ENCODE measurements around the gene PML. TPM values are rescaled to one million over a fixed set of nuclear protein-coding genes. Genes with fewer than 3 reads are reported as not detected.

Gene PML
- total RNA-seq, 1 experiment from 2014 or later: 120 TPM

- CTCF ChIA-PET: interaction anchor here (0.8 to 1.1 kb wide), 3 partner anchors 73 to 267 kb away, joined by 3 to 5 read pairs (median 3); no protein-coding TSS in a partner anchor
- DNase-seq: no peak
- BruUV-seq (replicated peaks): no TSS peak
- Mint-ChIP-seq H3K9me3 (ENCODE audit: low read depth, unreplicated experiment) (no peaks in the 10 kb centered on the region), H3K27ac (ENCODE audit: unreplicated experiment) (peak overlapping the region; percentile 3), H3K36me3 (ENCODE audit: insufficient read depth, unreplicated experiment) (peaks cover 23% of the 10 kb centered on the region), H3K4me3 (ENCODE audit: low read depth, unreplicated experiment) (no peak overlapping the region), H3K4me1 (ENCODE audit: low read depth, unreplicated experiment) (peaks cover 8% of the 10 kb centered on the region), H3K27me3 (ENCODE audit: unreplicated experiment) (no peaks in the 10 kb centered on the region)
- intact Hi-C loops (cut with micrococcal nuclease; ENCODE audit: unreplicated experiment): no loop called here
- TF ChIP-seq, protein P1, sequence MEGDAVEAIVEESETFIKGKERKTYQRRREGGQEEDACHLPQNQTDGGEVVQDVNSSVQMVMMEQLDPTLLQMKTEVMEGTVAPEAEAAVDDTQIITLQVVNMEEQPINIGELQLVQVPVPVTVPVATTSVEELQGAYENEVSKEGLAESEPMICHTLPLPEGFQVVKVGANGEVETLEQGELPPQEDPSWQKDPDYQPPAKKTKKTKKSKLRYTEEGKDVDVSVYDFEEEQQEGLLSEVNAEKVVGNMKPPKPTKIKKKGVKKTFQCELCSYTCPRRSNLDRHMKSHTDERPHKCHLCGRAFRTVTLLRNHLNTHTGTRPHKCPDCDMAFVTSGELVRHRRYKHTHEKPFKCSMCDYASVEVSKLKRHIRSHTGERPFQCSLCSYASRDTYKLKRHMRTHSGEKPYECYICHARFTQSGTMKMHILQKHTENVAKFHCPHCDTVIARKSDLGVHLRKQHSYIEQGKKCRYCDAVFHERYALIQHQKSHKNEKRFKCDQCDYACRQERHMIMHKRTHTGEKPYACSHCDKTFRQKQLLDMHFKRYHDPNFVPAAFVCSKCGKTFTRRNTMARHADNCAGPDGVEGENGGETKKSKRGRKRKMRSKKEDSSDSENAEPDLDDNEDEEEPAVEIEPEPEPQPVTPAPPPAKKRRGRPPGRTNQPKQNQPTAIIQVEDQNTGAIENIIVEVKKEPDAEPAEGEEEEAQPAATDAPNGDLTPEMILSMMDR (IDR thresholded peaks at IDR 0.05; ENCODE audit: unreplicated experiment): no peak
These were observed 50.7 kb downstream of the PML start for GRCh38 chr15:74045184-74045583.

DNA sequence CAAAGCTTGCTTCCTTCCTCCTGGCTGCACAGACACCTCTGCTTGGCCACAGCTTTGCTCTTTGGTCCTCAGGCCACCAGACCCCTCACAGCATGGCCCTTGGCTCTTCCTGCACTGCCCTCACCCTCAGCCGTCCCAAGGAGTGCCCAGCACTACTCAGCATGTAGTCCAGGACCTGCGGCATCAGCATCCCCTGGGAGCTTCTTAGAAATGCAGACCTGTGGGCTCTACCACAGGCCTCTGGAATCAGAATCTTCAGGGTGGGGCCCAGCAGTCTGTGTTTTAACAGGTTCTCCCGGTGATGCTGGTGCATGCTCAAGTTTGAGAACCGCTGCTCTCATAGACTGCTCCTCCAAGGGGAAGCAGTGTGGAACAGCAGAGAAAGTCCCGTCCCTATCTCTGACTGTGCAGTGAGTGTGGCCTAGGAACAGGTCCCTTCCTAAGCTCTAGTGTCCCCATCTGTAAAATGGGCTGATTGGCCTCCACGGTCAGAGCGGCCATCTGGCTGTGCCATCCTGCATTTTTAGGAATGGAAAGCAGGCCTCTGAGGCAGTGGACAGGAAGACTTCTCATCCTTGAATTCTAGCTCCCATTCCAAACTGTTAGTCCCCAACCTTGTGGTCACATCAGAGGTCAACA, 51.2 kb downstream of the PML start:
- peak overlapping the region; percentile 3 for H3K27ac Mint-ChIP-seq (ENCODE audit: unreplicated experiment)
- DNase-seq: no peak
- H3K27me3 Mint-ChIP-seq (ENCODE audit: unreplicated experiment): no peaks in the 10 kb centered on the region
- TF ChIP-seq, protein P1 (IDR thresholded peaks at IDR 0.05; ENCODE audit: unreplicated experiment): no peak
- intact Hi-C loops (cut with micrococcal nuclease; ENCODE audit: unreplicated experiment): no loop called here
- H3K4me1 Mint-ChIP-seq (ENCODE audit: low read depth, unreplicated experiment): peaks cover 8% of the 10 kb centered on the region
- CTCF ChIA-PET: interaction anchor here (0.6 to 1.1 kb wide), 4 partner anchors 73 to 266 kb away, joined by 3 to 5 read pairs (median 3); no protein-coding TSS in a partner anchor
- peaks cover 22% of the 10 kb centered on the region for H3K36me3 Mint-ChIP-seq (ENCODE audit: insufficient read depth, unreplicated experiment)
- no peaks in the 10 kb centered on the region for H3K9me3 Mint-ChIP-seq (ENCODE audit: low read depth, unreplicated experiment)
- H3K4me3 Mint-ChIP-seq (ENCODE audit: low read depth, unreplicated experiment): no peak overlapping the region
- no TSS peak for BruUV-seq (replicated peaks)

- Mint-ChIP-seq H3K9me3 (ENCODE audit: low read depth, unreplicated experiment) (no peaks in the 10 kb centered on the region), H3K36me3 (ENCODE audit: insufficient read depth, unreplicated experiment) (peaks cover 18% of the 10 kb centered on the region), H3K27ac (ENCODE audit: unreplicated experiment) (no peak overlapping the region), H3K4me3 (ENCODE audit: low read depth, unreplicated experiment) (no peak overlapping the region), H3K27me3 (ENCODE audit: unreplicated experiment) (no peaks in the 10 kb centered on the region), H3K4me1 (ENCODE audit: low read depth, unreplicated experiment) (peaks cover 8% of the 10 kb centered on the region)
- intact Hi-C loops (cut with micrococcal nuclease; ENCODE audit: unreplicated experiment): no loop called here
- CTCF ChIA-PET: interaction anchor here (0.6 to 1.1 kb wide), 2 partner anchors 73 to 265 kb away, joined by 3 read pairs; no protein-coding TSS in a partner anchor
- TSS peak; percentile 13 for BruUV-seq (replicated peaks)
- no peak for DNase-seq
- TF ChIP-seq, protein P1 (IDR thresholded peaks at IDR 0.05; ENCODE audit: unreplicated experiment): no peak
These were observed 51.8 kb downstream of the PML start for GRCh38 chr15:74046275-74046674.

DNA sequence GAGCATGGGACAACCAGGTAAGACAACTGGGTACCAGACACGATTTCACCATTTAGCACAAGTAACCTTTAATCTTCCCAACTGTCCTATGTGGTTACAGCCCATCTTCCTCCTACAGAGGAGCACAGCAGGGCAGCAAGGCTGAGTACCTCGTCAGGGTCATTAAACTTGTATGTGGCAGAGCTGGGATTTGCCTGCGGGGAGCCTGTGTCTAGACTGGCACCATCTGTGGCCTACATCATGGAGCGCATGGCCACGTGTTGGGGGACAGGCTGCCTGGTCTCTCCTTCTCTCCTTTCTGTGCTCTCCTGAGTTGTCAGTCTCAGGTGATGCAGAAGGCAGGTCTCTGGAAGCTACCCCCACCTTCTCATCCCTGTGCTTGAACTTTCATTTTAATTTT, 55.6 kb downstream of the PML start:
- CTCF ChIA-PET: interaction anchor here (1.1 kb wide), 1 partner anchor 95 kb away, joined by 8 read pairs; no protein-coding TSS in a partner anchor
- Mint-ChIP-seq H3K9me3 (ENCODE audit: low read depth, unreplicated experiment) (no peaks in the 10 kb centered on the region), H3K4me1 (ENCODE audit: low read depth, unreplicated experiment) (peaks cover 30% of the 10 kb centered on the region), H3K27me3 (ENCODE audit: unreplicated experiment) (no peaks in the 10 kb centered on the region), H3K4me3 (ENCODE audit: low read depth, unreplicated experiment) (no peak overlapping the region), H3K27ac (ENCODE audit: unreplicated experiment) (no peak overlapping the region), H3K36me3 (ENCODE audit: insufficient read depth, unreplicated experiment) (peaks cover 9% of the 10 kb centered on the region)
- intact Hi-C loops (cut with micrococcal nuclease; ENCODE audit: unreplicated experiment): loop anchor here (5.0 kb wide), 2 partner anchors 78 to 257 kb away; no protein-coding TSS in a partner anchor
- TF ChIP-seq, protein P1 (IDR thresholded peaks at IDR 0.05; ENCODE audit: unreplicated experiment): no peak
- BruUV-seq (replicated peaks): no TSS peak
- no peak for DNase-seq
